CD14-positive monocyte (primary cell): Measurements from ENCODE around the gene GRK7. TPM values are rescaled to one million over a fixed set of nuclear protein-coding genes. Genes with fewer than 3 reads are reported as not detected.

Experiments
- DNase-seq, 3 donors: peaks; one replicate each; pipeline ENCODE4 v3.0.0-alpha.2; 2011 to 2022
- H2AFZ ChIP-seq: 2 replicates; pipeline ENCODE4 v1.6.0; 2012; ENCODE audit warnings: mild to moderate bottlenecking, low read depth, low read length, inconsistent platforms; ENCODE audit not compliant: insufficient read depth, poor library complexity, severe bottlenecking
- H3K27ac ChIP-seq, 2 donors: 1 replicate in 1 of 2; 2 replicates in 1 of 2; pipeline ENCODE4 v1.5.1; 2012 to 2013; ENCODE audit warnings: low read length in 2 of 2, control low read depth in 1 of 2, inconsistent platforms in 1 of 2, low read depth in 1 of 2, mild to moderate bottlenecking in 1 of 2
- H3K27me3 ChIP-seq, 2 donors: one replicate each; pipeline versions ENCODE4 v1.6.0 to v1.6.1; 2011 to 2013; ENCODE audit warnings: low read length in 2 of 2; ENCODE audit not compliant: control insufficient read depth in 2 of 2, insufficient read depth in 2 of 2
- H3K36me3 ChIP-seq, 2 donors: replicated peaks in 1 of 2; 1 replicate in 1 of 2; 2 replicates in 1 of 2; pipeline versions ENCODE4 v1.5.1 to v1.6.1; 2012 to 2013; ENCODE audit warnings: low read length in 2 of 2, control low read depth in 1 of 2, inconsistent platforms in 1 of 2, mild to moderate bottlenecking in 1 of 2; ENCODE audit not compliant: insufficient read depth in 2 of 2, control insufficient read depth in 1 of 2
- H3K4me1 ChIP-seq, 2 donors: 1 replicate in 1 of 2; 2 replicates in 1 of 2; pipeline versions ENCODE4 v1.5.1 to v1.6.1; 2012 to 2013; ENCODE audit warnings: low read length in 2 of 2, control low read depth in 1 of 2, inconsistent platforms in 1 of 2, mild to moderate bottlenecking in 1 of 2, moderate library complexity in 1 of 2; ENCODE audit not compliant: insufficient read depth in 2 of 2, control insufficient read depth in 1 of 2
- H3K4me2 ChIP-seq: replicated peaks from 2 replicates; pipeline ENCODE3; 2012; ENCODE audit warnings: low read length, moderate library complexity, mild to moderate bottlenecking; ENCODE audit not compliant: poor library complexity, severe bottlenecking; ENCODE audit errors: extremely low read depth
- H3K4me3 ChIP-seq, 3 experiments: fragments of 200-600 bp in 1 of 3; sonication (generic) in 1 of 3; replicated peaks in 1 of 3; 1 replicate in 2 of 3; 2 replicates in 1 of 3; pipeline ENCODE4 v1.5.1; 2011 to 2013; ENCODE audit warnings: low read length in 3 of 3, mild to moderate bottlenecking in 3 of 3, control low read depth in 2 of 3, low read depth in 2 of 3, inconsistent platforms in 1 of 3, moderate library complexity in 1 of 3
- H3K79me2 ChIP-seq: 2 replicates; pipeline ENCODE4 v1.6.0; 2012; ENCODE audit warnings: mild to moderate bottlenecking, control low read depth, inconsistent platforms, low read length, moderate library complexity; ENCODE audit not compliant: insufficient read depth
- H3K9ac ChIP-seq: 2 replicates; pipeline ENCODE4 v1.6.0; 2017; ENCODE audit warnings: low read length, mild to moderate bottlenecking; ENCODE audit not compliant: insufficient read depth, poor library complexity, severe bottlenecking
- H3K9me3 ChIP-seq, 2 donors: replicated peaks in 1 of 2; 1 replicate in 1 of 2; 2 replicates in 1 of 2; pipeline versions ENCODE4 v1.5.1 to v1.6.1; 2012 to 2013; ENCODE audit warnings: low read length in 2 of 2, control low read depth in 1 of 2; ENCODE audit not compliant: control insufficient read depth in 1 of 2, insufficient read depth in 1 of 2
- H4K20me1 ChIP-seq: 2 replicates; pipeline ENCODE4 v1.6.0; 2012; ENCODE audit warnings: mild to moderate bottlenecking, low read length, control low read depth, moderate library complexity; ENCODE audit not compliant: insufficient read depth
- H3K27ac Mint-ChIP-seq, 7 donors: one replicate each; pipeline ENCODE4 v1.8.0; 2020; ENCODE audit warnings: mild to moderate bottlenecking in 7 of 7, mixed read lengths in 7 of 7, moderate library complexity in 6 of 7, inconsistent platforms in 2 of 7
- H3K27me3 Mint-ChIP-seq, 3 donors: one replicate each; pipeline ENCODE4 v1.8.0; 2021 to 2022; ENCODE audit warnings: low read depth in 3 of 3, mild to moderate bottlenecking in 3 of 3, mixed read lengths in 3 of 3, moderate library complexity in 3 of 3, inconsistent platforms in 1 of 3
- H3K36me3 Mint-ChIP-seq, 2 donors: one replicate each; pipeline ENCODE4 v1.8.0; 2020; ENCODE audit warnings: mixed read lengths in 2 of 2, inconsistent platforms in 1 of 2, mild to moderate bottlenecking in 1 of 2
- H3K4me1 Mint-ChIP-seq: one replicate; pipeline ENCODE4 v1.8.0; 2020; ENCODE audit warnings: mild to moderate bottlenecking, mixed read lengths
- H3K4me3 Mint-ChIP-seq, 2 donors: one replicate each; pipeline ENCODE4 v1.8.0; 2020; ENCODE audit warnings: mild to moderate bottlenecking in 2 of 2, mixed read lengths in 2 of 2, moderate library complexity in 1 of 2
- H3K9me3 Mint-ChIP-seq, 7 donors: one replicate each; pipeline ENCODE4 v1.8.0; 2020 to 2022; ENCODE audit warnings: mixed read lengths in 7 of 7, mild to moderate bottlenecking in 6 of 7, moderate library complexity in 6 of 7, inconsistent platforms in 2 of 7
- WGBS: methylation state at CpG from one replicate; pipeline ENCODE4 v1.1.5; 2013; ENCODE audit warnings: missing lambda C conversion rate; ENCODE audit not compliant: insufficient coverage; 5-methylcytosine and 5-hydroxymethylcytosine counted together
- intact Hi-C, 2 donors: fragments of 100-400 bp; cut with micrococcal nuclease; formaldehyde crosslinking; loops; one replicate each; pipeline versions ENCODE4 v1.15.0 to v1.15.1; 2023
- polyA plus RNA-seq, 3 donors: library from polyadenylated mRNA; depleted of rRNA in 1 of 3; unstranded in 2 of 3; stranded (reverse) in 1 of 3; fragments of 300-500 nt in 2 of 3; fragments of >200 nt in 1 of 3; fragmentation: Illumina TruSeq in 2 of 3; gene quantifications; 1 replicate in 2 of 3; 2 replicates in 1 of 3; pipeline ENCODE4 v1.2.3, GENCODE V29; 2012 to 2021
- TF ChIP-seq, protein P1 (sequence below): fragments of 200-600 bp; IDR thresholded peaks from one replicate; pipeline ENCODE4 v1.8.0; 2022; ENCODE audit warnings: antibody characterized with exemption, mild to moderate bottlenecking

The GRK7 gene
- polyA plus RNA-seq, 3 donors: 0.04 to 0.07 TPM; not detected in 1

DNA sequence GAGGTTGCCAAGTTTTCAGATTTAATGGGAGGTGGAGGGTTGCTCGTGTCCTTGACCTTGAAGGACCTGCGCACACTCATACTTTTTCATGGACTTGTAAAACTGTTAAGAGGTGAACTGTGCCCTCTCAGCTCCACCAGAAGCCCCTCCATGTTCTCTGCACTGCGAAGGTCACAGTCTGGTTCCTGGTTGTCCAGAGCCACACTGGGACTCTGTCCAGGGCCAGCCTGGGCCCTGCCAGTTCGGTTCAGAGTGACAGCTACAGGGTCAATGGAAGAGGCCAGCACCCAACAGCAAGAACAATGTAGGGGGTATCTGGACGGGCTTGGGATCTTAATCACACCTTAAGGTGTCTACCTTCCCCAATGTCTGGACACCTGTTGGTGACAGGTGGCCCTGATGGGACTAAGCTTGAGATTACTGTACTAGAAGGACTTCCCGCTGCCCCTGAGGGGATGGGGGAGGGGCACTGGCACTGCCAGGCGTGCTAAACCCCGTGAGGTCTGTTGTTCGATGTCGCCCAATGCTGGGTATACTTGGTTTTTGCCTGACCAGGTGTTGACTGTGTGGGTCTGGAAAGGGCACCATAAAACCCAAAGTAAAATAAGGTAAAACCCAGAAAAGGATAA is 34.7 kb downstream of the GRK7 start:
- H3K27ac Mint-ChIP-seq: peak overlapping the region; percentile 86 to 95 (median 90)
- Histone ChIP-seq H4K20me1 (no peaks in the 10 kb centered on the region), H3K9ac (peak overlapping the region; percentile 76), H3K27me3 (no peaks in the 10 kb centered on the region), H2AFZ (peak overlapping the region; percentile 93), H3K79me2 (no peaks in the 10 kb centered on the region), H3K4me3 (peak overlapping the region; percentile 30 to 81 (median 55)), H3K4me1 (peaks cover 28 to 30% of the 10 kb centered on the region in 2 donors), H3K9me3 (no peaks in the 10 kb centered on the region), H3K4me2 (peak overlapping the region; percentile 77), H3K36me3 (no peaks in the 10 kb centered on the region), H3K27ac (peak overlapping the region; percentile 47 to 84)
- peaks cover 40% of the 10 kb centered on the region for H3K4me1 Mint-ChIP-seq
- peak overlapping the region; percentile 91 to 98 for H3K4me3 Mint-ChIP-seq
- DNase-seq: no peak
- intact Hi-C loops: loop anchor here (5.0 to 10.0 kb wide), 3 partner anchors 53 to 79 kb away; partner anchors contain the start of gene ATP1B3 (in 1 of the 2)
- TF ChIP-seq, protein P1, sequence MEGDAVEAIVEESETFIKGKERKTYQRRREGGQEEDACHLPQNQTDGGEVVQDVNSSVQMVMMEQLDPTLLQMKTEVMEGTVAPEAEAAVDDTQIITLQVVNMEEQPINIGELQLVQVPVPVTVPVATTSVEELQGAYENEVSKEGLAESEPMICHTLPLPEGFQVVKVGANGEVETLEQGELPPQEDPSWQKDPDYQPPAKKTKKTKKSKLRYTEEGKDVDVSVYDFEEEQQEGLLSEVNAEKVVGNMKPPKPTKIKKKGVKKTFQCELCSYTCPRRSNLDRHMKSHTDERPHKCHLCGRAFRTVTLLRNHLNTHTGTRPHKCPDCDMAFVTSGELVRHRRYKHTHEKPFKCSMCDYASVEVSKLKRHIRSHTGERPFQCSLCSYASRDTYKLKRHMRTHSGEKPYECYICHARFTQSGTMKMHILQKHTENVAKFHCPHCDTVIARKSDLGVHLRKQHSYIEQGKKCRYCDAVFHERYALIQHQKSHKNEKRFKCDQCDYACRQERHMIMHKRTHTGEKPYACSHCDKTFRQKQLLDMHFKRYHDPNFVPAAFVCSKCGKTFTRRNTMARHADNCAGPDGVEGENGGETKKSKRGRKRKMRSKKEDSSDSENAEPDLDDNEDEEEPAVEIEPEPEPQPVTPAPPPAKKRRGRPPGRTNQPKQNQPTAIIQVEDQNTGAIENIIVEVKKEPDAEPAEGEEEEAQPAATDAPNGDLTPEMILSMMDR: no peak
- H3K36me3 Mint-ChIP-seq: peaks cover 0 to 3% of the 10 kb centered on the region in 2 donors
- H3K27me3 Mint-ChIP-seq: peaks cover 1 to 8% (median 2%) of the 10 kb centered on the region in 3 donors
- 33% methylated on average over 3 of the region's 10 CpGs for WGBS
- peaks cover 0 to 6% (median 0%) of the 10 kb centered on the region in 7 donors for H3K9me3 Mint-ChIP-seq

DNA sequence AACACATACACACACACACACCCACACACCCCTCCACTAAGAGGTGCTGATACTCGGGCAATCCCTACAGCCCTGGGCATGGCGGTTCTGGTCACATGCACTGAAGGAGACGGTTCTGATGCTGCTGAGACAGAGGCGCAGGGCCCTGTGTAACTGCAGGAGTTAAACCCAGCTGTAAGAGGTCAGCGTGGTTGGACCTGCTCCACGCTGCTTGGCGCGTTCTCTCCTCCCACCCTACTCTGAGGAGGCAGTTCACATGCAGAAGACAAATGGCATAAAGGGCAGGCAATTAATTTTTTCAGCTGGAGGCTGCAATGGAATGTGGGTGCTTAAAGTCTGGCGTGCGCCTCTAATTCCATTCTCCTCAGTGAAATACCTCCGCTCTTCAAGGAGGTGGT is 35.2 kb downstream of the GRK7 start:
- Histone ChIP-seq H3K9ac (no peak overlapping the region), H3K27me3 (no peaks in the 10 kb centered on the region), H3K4me3 (no peak overlapping the region), H3K27ac (no peak overlapping the region), H3K9me3 (no peaks in the 10 kb centered on the region), H2AFZ (no peak overlapping the region), H3K79me2 (no peaks in the 10 kb centered on the region), H3K4me1 (peaks cover 28 to 30% of the 10 kb centered on the region in 2 donors), H4K20me1 (no peaks in the 10 kb centered on the region), H3K36me3 (no peaks in the 10 kb centered on the region), H3K4me2 (no peak overlapping the region)
- no peak overlapping the region for H3K27ac Mint-ChIP-seq
- no peak for DNase-seq
- H3K36me3 Mint-ChIP-seq: peaks cover 0 to 3% of the 10 kb centered on the region in 2 donors
- TF ChIP-seq, protein P1: no peak
- 74% methylated on average over 7 of the region's 11 CpGs for WGBS
- peaks cover 40% of the 10 kb centered on the region for H3K4me1 Mint-ChIP-seq
- peaks cover 1 to 8% (median 2%) of the 10 kb centered on the region in 3 donors for H3K27me3 Mint-ChIP-seq
- peak overlapping the region in 1 of 2 donors; percentile 98 for H3K4me3 Mint-ChIP-seq
- intact Hi-C loops: loop anchor here (5.0 to 10.0 kb wide), 3 partner anchors 54 to 79 kb away; partner anchors contain the start of gene ATP1B3 (in 1 of the 2)
- H3K9me3 Mint-ChIP-seq: peaks cover 0 to 6% (median 0%) of the 10 kb centered on the region in 7 donors
